ENCODE measurements around the gene TMEM235.
A peak's percentile ranks its signal among the peaks of the same experiment; 100 is the strongest.

The TMEM235 gene

GRCh38 chr17:78255953-78256706, 24.7 kb downstream of the TMEM235 start:
- Histone ChIP-seq H3K4me3 (ENCODE audit: low read length in 2 of 2) (no peak overlapping the region), H3K36me3 (ENCODE audit: control insufficient read depth in 2 of 2, insufficient read depth in 2 of 2, low read length in 2 of 2) (no peaks in the 10 kb centered on the region), H3K27ac (ENCODE audit: low read depth in 2 of 2, low read length in 2 of 2) (no peak overlapping the region), H3K4me1 (ENCODE audit: control insufficient read depth in 2 of 2, insufficient read depth in 2 of 2, low read length in 2 of 2) (peaks cover 31 to 34% of the 10 kb centered on the region in 2 donors), H3K9me3 (ENCODE audit: control insufficient read depth in 2 of 2, low read length in 2 of 2) (no peaks in the 10 kb centered on the region), H3K27me3 (ENCODE audit: control insufficient read depth in 2 of 2, insufficient read depth in 2 of 2, low read length in 2 of 2) (no peaks in the 10 kb centered on the region), H3K9ac (ENCODE audit: low read depth in 1 of 2, low read length in 2 of 2) (no peak overlapping the region)

- Histone ChIP-seq H3K4me1 (ENCODE audit: control insufficient read depth in 2 of 2, insufficient read depth in 2 of 2, low read length in 2 of 2) (peaks cover 23 to 26% of the 10 kb centered on the region in 2 donors), H3K27ac (ENCODE audit: low read depth in 2 of 2, low read length in 2 of 2) (no peak overlapping the region), H3K9me3 (ENCODE audit: control insufficient read depth in 2 of 2, low read length in 2 of 2) (no peaks in the 10 kb centered on the region), H3K27me3 (ENCODE audit: control insufficient read depth in 2 of 2, insufficient read depth in 2 of 2, low read length in 2 of 2) (no peaks in the 10 kb centered on the region), H3K9ac (ENCODE audit: low read depth in 1 of 2, low read length in 2 of 2) (no peak overlapping the region), H3K36me3 (ENCODE audit: control insufficient read depth in 2 of 2, insufficient read depth in 2 of 2, low read length in 2 of 2) (no peaks in the 10 kb centered on the region), H3K4me3 (ENCODE audit: low read length in 2 of 2) (no peak overlapping the region)
These were observed 25.5 kb downstream of the TMEM235 start for GRCh38 chr17:78256707-78257591.

GRCh38 chr17:78257810-78258322, 26.4 kb downstream of the TMEM235 start:
- H3K27me3 ChIP-seq (ENCODE audit: control insufficient read depth in 2 of 2, insufficient read depth in 2 of 2, low read length in 2 of 2) = no peaks in the 10 kb centered on the region
- peak overlapping the region; percentile 13 to 38 for H3K27ac ChIP-seq (ENCODE audit: low read depth in 2 of 2, low read length in 2 of 2)
- no peak overlapping the region for H3K9ac ChIP-seq (ENCODE audit: low read depth in 1 of 2, low read length in 2 of 2)
- H3K4me3 ChIP-seq (ENCODE audit: low read length in 2 of 2) = no peak overlapping the region
- H3K9me3 ChIP-seq (ENCODE audit: control insufficient read depth in 2 of 2, low read length in 2 of 2) = no peaks in the 10 kb centered on the region
- peaks cover 14 to 17% of the 10 kb centered on the region in 2 donors for H3K4me1 ChIP-seq (ENCODE audit: control insufficient read depth in 2 of 2, insufficient read depth in 2 of 2, low read length in 2 of 2)
- no peaks in the 10 kb centered on the region for H3K36me3 ChIP-seq (ENCODE audit: control insufficient read depth in 2 of 2, insufficient read depth in 2 of 2, low read length in 2 of 2)

- Histone ChIP-seq H3K4me3 (ENCODE audit: low read length in 2 of 2) (no peak overlapping the region), H3K27ac (ENCODE audit: low read depth in 2 of 2, low read length in 2 of 2) (peak overlapping the region; percentile 13 to 38)
These were observed 27.1 kb downstream of the TMEM235 start for GRCh38 chr17:78258323-78259191.

GRCh38 chr17:78259192-78259554, 27.7 kb downstream of the TMEM235 start:
- no peaks in the 10 kb centered on the region for H3K9me3 ChIP-seq (ENCODE audit: control insufficient read depth in 2 of 2, low read length in 2 of 2)
- no peak overlapping the region for H3K4me3 ChIP-seq (ENCODE audit: low read length in 2 of 2)
- H3K4me1 ChIP-seq (ENCODE audit: control insufficient read depth in 2 of 2, insufficient read depth in 2 of 2, low read length in 2 of 2) = peaks cover 5 to 8% of the 10 kb centered on the region in 2 donors
- no peak overlapping the region for H3K27ac ChIP-seq (ENCODE audit: low read depth in 2 of 2, low read length in 2 of 2)
- H3K36me3 ChIP-seq (ENCODE audit: control insufficient read depth in 2 of 2, insufficient read depth in 2 of 2, low read length in 2 of 2) = no peaks in the 10 kb centered on the region
- no peak overlapping the region for H3K9ac ChIP-seq (ENCODE audit: low read depth in 1 of 2, low read length in 2 of 2)
- H3K27me3 ChIP-seq (ENCODE audit: control insufficient read depth in 2 of 2, insufficient read depth in 2 of 2, low read length in 2 of 2) = no peaks in the 10 kb centered on the region

More at GRCh38 chr17:78258323-78259191, 27.1 kb downstream of the TMEM235 start:
- Histone ChIP-seq H3K9ac (ENCODE audit: low read depth in 1 of 2, low read length in 2 of 2) (no peak overlapping the region), H3K27me3 (ENCODE audit: control insufficient read depth in 2 of 2, insufficient read depth in 2 of 2, low read length in 2 of 2) (no peaks in the 10 kb centered on the region), H3K36me3 (ENCODE audit: control insufficient read depth in 2 of 2, insufficient read depth in 2 of 2, low read length in 2 of 2) (no peaks in the 10 kb centered on the region), H3K4me1 (ENCODE audit: control insufficient read depth in 2 of 2, insufficient read depth in 2 of 2, low read length in 2 of 2) (peaks cover 9 to 12% of the 10 kb centered on the region in 2 donors), H3K9me3 (ENCODE audit: control insufficient read depth in 2 of 2, low read length in 2 of 2) (no peaks in the 10 kb centered on the region)

GRCh38 chr17:78263063-78263735, 31.8 kb downstream of the TMEM235 start:
- peaks cover 2 to 7% of the 10 kb centered on the region in 2 donors for H3K4me1 ChIP-seq (ENCODE audit: control insufficient read depth in 2 of 2, insufficient read depth in 2 of 2, low read length in 2 of 2)
- H3K4me3 ChIP-seq (ENCODE audit: low read length in 2 of 2) = no peak overlapping the region
- H3K27ac ChIP-seq (ENCODE audit: low read depth in 2 of 2, low read length in 2 of 2) = peak overlapping the region in 1 of 2 donors; percentile 63
- H3K27me3 ChIP-seq (ENCODE audit: control insufficient read depth in 2 of 2, insufficient read depth in 2 of 2, low read length in 2 of 2) = no peaks in the 10 kb centered on the region
- H3K9ac ChIP-seq (ENCODE audit: low read depth in 1 of 2, low read length in 2 of 2) = peak overlapping the region in 1 of 2 donors; percentile 29
- no peaks in the 10 kb centered on the region for H3K9me3 ChIP-seq (ENCODE audit: control insufficient read depth in 2 of 2, low read length in 2 of 2)
- H3K36me3 ChIP-seq (ENCODE audit: control insufficient read depth in 2 of 2, insufficient read depth in 2 of 2, low read length in 2 of 2) = no peaks in the 10 kb centered on the region

- Histone ChIP-seq H3K27me3 (ENCODE audit: control insufficient read depth in 2 of 2, insufficient read depth in 2 of 2, low read length in 2 of 2) (no peaks in the 10 kb centered on the region), H3K9me3 (ENCODE audit: control insufficient read depth in 2 of 2, low read length in 2 of 2) (no peaks in the 10 kb centered on the region), H3K4me1 (ENCODE audit: control insufficient read depth in 2 of 2, insufficient read depth in 2 of 2, low read length in 2 of 2) (peaks cover 0 to 4% of the 10 kb centered on the region in 2 donors), H3K27ac (ENCODE audit: low read depth in 2 of 2, low read length in 2 of 2) (peak overlapping the region in 1 of 2 donors; percentile 63), H3K9ac (ENCODE audit: low read depth in 1 of 2, low read length in 2 of 2) (no peak overlapping the region), H3K36me3 (ENCODE audit: control insufficient read depth in 2 of 2, insufficient read depth in 2 of 2, low read length in 2 of 2) (no peaks in the 10 kb centered on the region), H3K4me3 (ENCODE audit: low read length in 2 of 2) (no peak overlapping the region)
These were observed 32.4 kb downstream of the TMEM235 start for GRCh38 chr17:78263736-78264340.

GRCh38 chr17:78264590-78264989, 33.2 kb downstream of the TMEM235 start:
- Histone ChIP-seq H3K36me3 (ENCODE audit: control insufficient read depth in 2 of 2, insufficient read depth in 2 of 2, low read length in 2 of 2) (no peaks in the 10 kb centered on the region), H3K9ac (ENCODE audit: low read depth in 1 of 2, low read length in 2 of 2) (no peak overlapping the region), H3K4me3 (ENCODE audit: low read length in 2 of 2) (no peak overlapping the region), H3K9me3 (ENCODE audit: control insufficient read depth in 2 of 2, low read length in 2 of 2) (no peaks in the 10 kb centered on the region), H3K4me1 (ENCODE audit: control insufficient read depth in 2 of 2, insufficient read depth in 2 of 2, low read length in 2 of 2) (peaks cover 0 to 4% of the 10 kb centered on the region in 2 donors), H3K27ac (ENCODE audit: low read depth in 2 of 2, low read length in 2 of 2) (no peak overlapping the region), H3K27me3 (ENCODE audit: control insufficient read depth in 2 of 2, insufficient read depth in 2 of 2, low read length in 2 of 2) (peaks cover 0 to 6% of the 10 kb centered on the region in 2 donors)

GRCh38 chr17:78265121-78265520, 33.7 kb downstream of the TMEM235 start:
- H3K4me1 ChIP-seq (ENCODE audit: control insufficient read depth in 2 of 2, insufficient read depth in 2 of 2, low read length in 2 of 2) = peaks cover 0 to 4% of the 10 kb centered on the region in 2 donors
- no peaks in the 10 kb centered on the region for H3K9me3 ChIP-seq (ENCODE audit: control insufficient read depth in 2 of 2, low read length in 2 of 2)
- no peaks in the 10 kb centered on the region for H3K36me3 ChIP-seq (ENCODE audit: control insufficient read depth in 2 of 2, insufficient read depth in 2 of 2, low read length in 2 of 2)
- peaks cover 2 to 11% of the 10 kb centered on the region in 2 donors for H3K27me3 ChIP-seq (ENCODE audit: control insufficient read depth in 2 of 2, insufficient read depth in 2 of 2, low read length in 2 of 2)
- H3K4me3 ChIP-seq (ENCODE audit: low read length in 2 of 2) = no peak overlapping the region
- H3K9ac ChIP-seq (ENCODE audit: low read depth in 1 of 2, low read length in 2 of 2) = no peak overlapping the region
- H3K27ac ChIP-seq (ENCODE audit: low read depth in 2 of 2, low read length in 2 of 2) = no peak overlapping the region
